Loucy (cell line): ENCODE results near the gene CDYL2.

Experiments
- H2AFZ ChIP-seq: fragments of 200-600 bp; sonication (generic); 2 replicates; pipeline ENCODE4 v1.6.0; 2016; ENCODE audit warnings: antibody characterized with exemption, mild to moderate bottlenecking, low read length, moderate library complexity
- H3F3A ChIP-seq: fragments of 200-600 bp; 2 replicates; pipeline ENCODE4 v1.6.0; 2016; ENCODE audit warnings: antibody characterized with exemption, low read depth, mild to moderate bottlenecking
- H3K27me3 ChIP-seq: fragments of 200-600 bp; sonication (generic); 2 replicates; pipeline ENCODE4 v1.6.1; 2014; ENCODE audit warnings: low read length, mild to moderate bottlenecking; ENCODE audit not compliant: insufficient read depth, poor library complexity, severe bottlenecking
- H3K36me3 ChIP-seq: fragments of 200-600 bp; sonication (generic); 2 replicates; pipeline ENCODE4 v1.6.1; 2016; ENCODE audit warnings: low read length; ENCODE audit not compliant: insufficient read depth
- H3K4me1 ChIP-seq: fragments of 200-600 bp; sonication (generic); 2 replicates; pipeline ENCODE4 v1.5.1; 2014; ENCODE audit warnings: low read length, mild to moderate bottlenecking; ENCODE audit not compliant: insufficient read depth, poor library complexity, severe bottlenecking
- H3K4me2 ChIP-seq: fragments of 200-600 bp; sonication (generic); 2 replicates; pipeline ENCODE4 v1.6.0; 2014; ENCODE audit warnings: antibody characterized with exemption, low read length, low read depth, mild to moderate bottlenecking; ENCODE audit not compliant: poor library complexity, severe bottlenecking
- H3K4me3 ChIP-seq: fragments of 200-600 bp; sonication (generic); 2 replicates; pipeline ENCODE4 v1.5.1; 2014; ENCODE audit warnings: low read length, mild to moderate bottlenecking, mixed read lengths; ENCODE audit not compliant: poor library complexity, severe bottlenecking
- H3K79me2 ChIP-seq: fragments of 200-600 bp; sonication (generic); 2 replicates; pipeline ENCODE4 v1.6.1; 2014; ENCODE audit warnings: low read length; ENCODE audit not compliant: insufficient read depth
- H3K9ac ChIP-seq: fragments of 200-600 bp; sonication (generic); 2 replicates; pipeline ENCODE4 v1.6.0; 2014; ENCODE audit warnings: mild to moderate bottlenecking, low read depth, low read length, moderate library complexity; ENCODE audit not compliant: poor library complexity, severe bottlenecking
- H3K9me2 ChIP-seq: fragments of 200-600 bp; sonication (generic); replicated peaks from 2 replicates; pipeline ENCODE4 v1.6.1; 2016; ENCODE audit warnings: low read depth, low read length, mixed read lengths
- H3K9me3 ChIP-seq: fragments of 200-600 bp; sonication (generic); 2 replicates; pipeline ENCODE4 v1.6.1; 2014; ENCODE audit warnings: mild to moderate bottlenecking, antibody characterized with exemption, low read length, low read depth; ENCODE audit not compliant: insufficient read depth
- H4K20me1 ChIP-seq: fragments of 200-600 bp; sonication (generic); 2 replicates; pipeline ENCODE4 v1.6.0; 2014; ENCODE audit warnings: antibody characterized with exemption, low read length, mild to moderate bottlenecking; ENCODE audit not compliant: insufficient read depth, poor library complexity, severe bottlenecking
- EZH2phosphoT487 ChIP-seq: fragments of 200-600 bp; IDR thresholded peaks from 2 replicates; pipeline ENCODE4 v1.6.1; 2018; ENCODE audit warnings: antibody characterized with exemption, mild to moderate bottlenecking, moderate library complexity, borderline replicate concordance
- TF ChIP-seq, protein P1 (sequence below): fragments of 200-600 bp; sonication (generic); conservative IDR thresholded peaks from 2 replicates; pipeline ENCODE4 v1.5.1; 2014; ENCODE audit warnings: mild to moderate bottlenecking, antibody characterized with exemption, low read length

Gene CDYL2

DNA sequence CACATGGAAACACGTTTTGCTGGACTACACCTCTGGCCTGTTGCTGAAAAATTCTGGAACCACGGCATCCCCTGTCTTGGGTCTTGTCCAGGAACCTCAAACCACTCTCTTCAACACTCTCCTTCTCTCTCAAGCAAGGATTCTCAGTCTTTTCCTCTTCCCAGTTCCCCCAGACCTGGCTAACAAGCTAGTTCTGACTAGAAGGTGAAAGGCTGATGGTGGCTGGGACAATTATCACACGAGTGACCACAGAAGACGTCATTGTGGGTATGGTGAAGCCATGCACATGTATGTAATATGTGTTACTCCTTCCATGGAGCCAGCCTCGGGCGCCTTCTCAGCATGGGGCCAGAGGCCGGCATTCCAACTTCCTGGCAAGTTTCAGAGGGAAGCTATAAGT, 123.0 kb downstream of the CDYL2 start:
- H3K9me2 ChIP-seq: no peaks in the 10 kb centered on the region
- peaks cover 21% of the 10 kb centered on the region; the same call in 1 of the 2 replicates for H3K36me3 ChIP-seq
- H4K20me1 ChIP-seq: no peaks in the 10 kb centered on the region
- H3K4me3 ChIP-seq: no peak overlapping the region
- H3K9me3 ChIP-seq: no peaks in the 10 kb centered on the region
- H2AFZ ChIP-seq: no peak overlapping the region
- no peaks in the 10 kb centered on the region for H3F3A ChIP-seq
- no peak overlapping the region for H3K9ac ChIP-seq
- no peak for TF ChIP-seq EZH2phosphoT487
- TF ChIP-seq, protein P1, sequence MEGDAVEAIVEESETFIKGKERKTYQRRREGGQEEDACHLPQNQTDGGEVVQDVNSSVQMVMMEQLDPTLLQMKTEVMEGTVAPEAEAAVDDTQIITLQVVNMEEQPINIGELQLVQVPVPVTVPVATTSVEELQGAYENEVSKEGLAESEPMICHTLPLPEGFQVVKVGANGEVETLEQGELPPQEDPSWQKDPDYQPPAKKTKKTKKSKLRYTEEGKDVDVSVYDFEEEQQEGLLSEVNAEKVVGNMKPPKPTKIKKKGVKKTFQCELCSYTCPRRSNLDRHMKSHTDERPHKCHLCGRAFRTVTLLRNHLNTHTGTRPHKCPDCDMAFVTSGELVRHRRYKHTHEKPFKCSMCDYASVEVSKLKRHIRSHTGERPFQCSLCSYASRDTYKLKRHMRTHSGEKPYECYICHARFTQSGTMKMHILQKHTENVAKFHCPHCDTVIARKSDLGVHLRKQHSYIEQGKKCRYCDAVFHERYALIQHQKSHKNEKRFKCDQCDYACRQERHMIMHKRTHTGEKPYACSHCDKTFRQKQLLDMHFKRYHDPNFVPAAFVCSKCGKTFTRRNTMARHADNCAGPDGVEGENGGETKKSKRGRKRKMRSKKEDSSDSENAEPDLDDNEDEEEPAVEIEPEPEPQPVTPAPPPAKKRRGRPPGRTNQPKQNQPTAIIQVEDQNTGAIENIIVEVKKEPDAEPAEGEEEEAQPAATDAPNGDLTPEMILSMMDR: no peak
- no peaks in the 10 kb centered on the region for H3K4me1 ChIP-seq
- no peaks in the 10 kb centered on the region for H3K27me3 ChIP-seq
- no peak overlapping the region for H3K4me2 ChIP-seq
- H3K79me2 ChIP-seq: peaks cover 24% of the 10 kb centered on the region; the same call in 1 of the 2 replicates

DNA sequence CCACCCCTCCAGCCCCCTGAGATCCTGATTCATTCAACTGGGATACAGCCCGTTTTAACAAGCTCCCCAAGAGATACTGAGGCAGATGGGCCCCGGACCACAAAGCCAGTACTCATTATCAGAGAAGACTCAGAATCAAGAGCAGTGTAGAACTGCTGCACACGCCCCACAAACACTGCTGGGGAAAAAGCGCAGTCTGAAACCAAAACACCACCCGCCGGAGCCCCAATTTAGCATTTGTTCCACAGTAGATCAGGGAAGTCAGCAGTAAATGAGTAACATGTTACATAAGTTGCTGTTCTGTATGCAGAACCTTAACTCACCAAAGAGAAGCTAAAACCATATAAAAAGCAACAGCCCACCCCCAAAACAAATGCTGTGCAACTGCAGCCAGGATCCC, 123.6 kb downstream of the CDYL2 start:
- TF ChIP-seq, protein P1: no peak
- TF ChIP-seq EZH2phosphoT487: no peak
- Histone ChIP-seq H3K4me3 (no peak overlapping the region), H3K79me2 (peaks cover 26% of the 10 kb centered on the region), H3K9me3 (no peaks in the 10 kb centered on the region), H3K4me1 (no peaks in the 10 kb centered on the region), H3K9me2 (no peaks in the 10 kb centered on the region), H3K4me2 (no peak overlapping the region), H3F3A (no peaks in the 10 kb centered on the region), H3K27me3 (no peaks in the 10 kb centered on the region), H3K9ac (no peak overlapping the region), H4K20me1 (no peaks in the 10 kb centered on the region), H2AFZ (no peak overlapping the region), H3K36me3 (peaks cover 21% of the 10 kb centered on the region; the same call in 1 of the 2 replicates)

DNA sequence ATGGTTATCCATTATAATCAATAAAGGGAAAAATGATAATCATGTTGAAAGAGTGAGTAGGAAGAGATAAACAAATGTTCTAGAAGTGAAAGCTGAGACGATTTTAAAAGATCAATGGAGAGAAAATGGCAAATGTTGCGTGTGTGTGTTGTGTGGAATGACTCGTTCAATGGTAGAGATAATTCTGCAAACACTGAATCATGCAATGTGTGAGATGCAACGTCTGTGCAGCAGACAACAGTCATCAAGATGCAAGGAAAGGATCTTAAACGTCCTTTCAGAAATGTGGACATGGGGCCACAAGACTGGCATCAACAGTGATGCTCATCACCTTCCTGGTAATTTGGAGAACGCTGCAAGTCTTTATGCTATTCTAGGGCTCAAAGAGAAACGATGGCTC, 124.4 kb downstream of the CDYL2 start:
- Histone ChIP-seq H3K9ac (no peak overlapping the region), H3K4me2 (no peak overlapping the region), H3F3A (no peaks in the 10 kb centered on the region), H3K36me3 (peaks cover 24% of the 10 kb centered on the region; the same call in 1 of the 2 replicates), H3K9me3 (no peaks in the 10 kb centered on the region), H3K4me3 (no peak overlapping the region), H3K27me3 (no peaks in the 10 kb centered on the region), H3K79me2 (peaks cover 23% of the 10 kb centered on the region), H2AFZ (no peak overlapping the region), H3K4me1 (no peaks in the 10 kb centered on the region), H4K20me1 (no peaks in the 10 kb centered on the region), H3K9me2 (no peaks in the 10 kb centered on the region)
- TF ChIP-seq, protein P1: no peak
- TF ChIP-seq EZH2phosphoT487: no peak
